MCF 10A (cell line): Measurements from ENCODE around the gene MEIS3. TPM values are rescaled to one million over a fixed set of nuclear protein-coding genes. Genes with fewer than 3 reads are reported as not detected.

Experiments
- BruUV-seq: library from RNA; stranded (reverse); fragments of 400-500 nt; replicated peaks from 2 replicates; lab custom pipeline; 2021; lab: Mats Ljungman, UMichigan
- CTCF ChIA-PET: fragments of 300-600 bp; sonication (Branson Sonifier 250); formaldehyde crosslinking; extraction: SDS; loops from one replicate; lab custom pipeline; 2021; ENCODE audit warnings: antibody characterized with exemption, inconsistent platforms; lab: Yijun Ruan, JAX
- POLR2A ChIA-PET: fragments of 300-600, 350-650 bp; sonication (Branson Sonifier 250); formaldehyde crosslinking; extraction: SDS; loops from one replicate; lab custom pipeline; 2020; ENCODE audit warnings: antibody characterized with exemption, inconsistent platforms; lab: Yijun Ruan, JAX
- DNase-seq: peaks from one replicate; pipeline ENCODE4 v3.0.0-alpha.2; 2018; ENCODE audit not compliant: unreplicated experiment
- H3K27ac Mint-ChIP-seq: one replicate; pipeline ENCODE4 v1.8.0; 2022; ENCODE audit warnings: mild to moderate bottlenecking, low read depth, mixed read lengths; ENCODE audit not compliant: unreplicated experiment
- H3K27me3 Mint-ChIP-seq: one replicate; pipeline ENCODE4 v1.8.0; 2022; ENCODE audit warnings: mixed read lengths; ENCODE audit not compliant: insufficient read depth, unreplicated experiment
- H3K36me3 Mint-ChIP-seq: one replicate; pipeline ENCODE4 v1.8.0; 2022; ENCODE audit warnings: mild to moderate bottlenecking, moderate library complexity, mixed read lengths; ENCODE audit not compliant: insufficient read depth, unreplicated experiment
- H3K4me1 Mint-ChIP-seq: one replicate; pipeline ENCODE4 v1.8.0; 2022; ENCODE audit warnings: mixed read lengths; ENCODE audit not compliant: insufficient read depth, unreplicated experiment
- H3K4me3 Mint-ChIP-seq: one replicate; pipeline ENCODE4 v1.8.0; 2022; ENCODE audit warnings: mild to moderate bottlenecking, moderate library complexity, mixed read lengths; ENCODE audit not compliant: unreplicated experiment
- H3K9me3 Mint-ChIP-seq: one replicate; pipeline ENCODE4 v1.8.0; 2022; ENCODE audit warnings: mixed read lengths; ENCODE audit not compliant: unreplicated experiment
- intact Hi-C: fragments of 100-400 bp; cut with micrococcal nuclease; formaldehyde crosslinking; loops from 2 replicates; pipeline ENCODE4 v1.14.1; 2022
- total RNA-seq: library from RNA; stranded (reverse); gene quantifications from 2 replicates; pipeline ENCODE4 v1.2.3, GENCODE V29; 2022
- TF ChIP-seq, protein P1 (sequence below): fragments of 200-600 bp; IDR thresholded peaks from one replicate; pipeline ENCODE4 v1.8.0; 2022; ENCODE audit warnings: antibody characterized with exemption, mild to moderate bottlenecking; ENCODE audit not compliant: unreplicated experiment

Gene MEIS3
- total RNA-seq, 1 experiment from 2014 or later, result 6.6 TPM

DNA sequence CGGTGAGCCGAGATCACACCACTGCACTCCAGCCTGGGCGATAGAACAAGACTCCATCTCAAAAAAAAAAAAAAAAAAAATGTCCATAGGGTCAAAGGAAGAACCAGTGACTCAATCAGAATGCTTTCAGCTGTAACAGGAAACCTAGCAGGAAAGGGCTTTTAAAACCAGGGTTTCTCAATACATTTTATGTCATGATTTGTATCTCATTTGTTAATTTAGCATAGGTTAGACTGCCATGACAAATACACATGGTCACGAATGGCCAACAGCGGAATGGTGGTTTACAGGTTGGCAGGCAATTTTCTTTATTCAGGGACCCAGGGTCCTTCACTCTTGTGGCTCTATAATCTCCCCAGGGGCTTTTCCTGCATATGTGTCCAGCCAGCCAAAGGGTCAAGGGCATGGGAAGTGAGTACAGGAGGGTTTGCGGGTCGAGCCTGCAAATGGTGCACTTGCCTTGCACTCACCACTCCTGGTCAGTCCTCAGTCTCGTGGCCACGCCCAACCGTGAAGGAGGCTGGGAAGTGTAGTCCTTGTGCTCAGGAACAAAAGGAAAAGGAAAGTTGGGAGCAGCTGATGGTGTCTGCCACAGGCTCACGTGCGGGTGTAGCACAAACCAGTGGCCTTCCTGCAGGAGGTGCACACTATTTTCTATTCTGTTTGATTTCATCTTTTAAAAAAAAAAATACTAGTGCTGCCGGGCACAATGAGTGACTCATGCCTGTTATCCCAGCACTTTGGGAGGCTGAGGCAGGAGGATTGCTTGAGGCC, 55.4 kb downstream of the MEIS3 start:
- peak; percentile 81 for DNase-seq
- H3K4me1 Mint-ChIP-seq, result peaks cover 7% of the 10 kb centered on the region
- intact Hi-C loops, result no loop called here
- no peaks in the 10 kb centered on the region for H3K9me3 Mint-ChIP-seq
- BruUV-seq, result no TSS peak
- TF ChIP-seq, protein P1, sequence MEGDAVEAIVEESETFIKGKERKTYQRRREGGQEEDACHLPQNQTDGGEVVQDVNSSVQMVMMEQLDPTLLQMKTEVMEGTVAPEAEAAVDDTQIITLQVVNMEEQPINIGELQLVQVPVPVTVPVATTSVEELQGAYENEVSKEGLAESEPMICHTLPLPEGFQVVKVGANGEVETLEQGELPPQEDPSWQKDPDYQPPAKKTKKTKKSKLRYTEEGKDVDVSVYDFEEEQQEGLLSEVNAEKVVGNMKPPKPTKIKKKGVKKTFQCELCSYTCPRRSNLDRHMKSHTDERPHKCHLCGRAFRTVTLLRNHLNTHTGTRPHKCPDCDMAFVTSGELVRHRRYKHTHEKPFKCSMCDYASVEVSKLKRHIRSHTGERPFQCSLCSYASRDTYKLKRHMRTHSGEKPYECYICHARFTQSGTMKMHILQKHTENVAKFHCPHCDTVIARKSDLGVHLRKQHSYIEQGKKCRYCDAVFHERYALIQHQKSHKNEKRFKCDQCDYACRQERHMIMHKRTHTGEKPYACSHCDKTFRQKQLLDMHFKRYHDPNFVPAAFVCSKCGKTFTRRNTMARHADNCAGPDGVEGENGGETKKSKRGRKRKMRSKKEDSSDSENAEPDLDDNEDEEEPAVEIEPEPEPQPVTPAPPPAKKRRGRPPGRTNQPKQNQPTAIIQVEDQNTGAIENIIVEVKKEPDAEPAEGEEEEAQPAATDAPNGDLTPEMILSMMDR, result no peak
- peaks cover 94% of the 10 kb centered on the region for H3K36me3 Mint-ChIP-seq
- ChIA-PET POLR2A (no interaction called here), CTCF (interaction anchor here (0.6 to 2.2 kb wide), 3 partner anchors 15 to 347 kb away, joined by 3 to 13 read pairs (median 3); partner anchors contain the start of gene DHX34)
- no peaks in the 10 kb centered on the region for H3K27me3 Mint-ChIP-seq
- no peak overlapping the region for H3K27ac Mint-ChIP-seq
- no peak overlapping the region for H3K4me3 Mint-ChIP-seq

DNA sequence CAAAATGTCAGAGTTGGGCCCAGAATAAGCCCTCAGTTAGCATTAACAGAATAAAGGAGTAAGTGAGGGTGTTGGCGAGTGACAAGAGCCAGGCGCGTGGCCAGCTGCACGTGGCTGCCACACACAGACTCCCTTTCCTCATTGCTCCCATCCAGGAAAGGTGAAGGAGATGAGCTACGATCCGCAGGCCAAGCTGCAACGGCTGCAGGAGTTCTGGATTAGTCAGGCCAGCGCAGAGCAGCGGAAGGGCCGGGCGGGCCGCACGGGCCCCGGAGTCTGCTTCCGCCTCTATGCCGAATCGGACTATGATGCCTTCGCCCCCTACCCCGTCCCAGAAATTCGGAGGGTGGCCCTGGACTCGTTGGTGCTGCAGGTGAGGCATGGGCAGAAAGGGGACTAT, 57.0 kb downstream of the MEIS3 start:
- Mint-ChIP-seq H3K27me3 (no peaks in the 10 kb centered on the region), H3K27ac (no peak overlapping the region), H3K36me3 (peaks cover 97% of the 10 kb centered on the region), H3K4me1 (peaks cover 7% of the 10 kb centered on the region), H3K4me3 (no peak overlapping the region), H3K9me3 (no peaks in the 10 kb centered on the region)
- TF ChIP-seq, protein P1, result no peak
- intact Hi-C loops, result no loop called here
- no peak for DNase-seq
- POLR2A ChIA-PET, result interaction anchor here (0.8 to 1.5 kb wide), 2 partner anchors 12 to 13 kb away, joined by 3 read pairs; partner anchors contain the start of gene DHX34
- CTCF ChIA-PET, result interaction anchor here (0.9 to 2.2 kb wide), 2 partner anchors 13 to 77 kb away, joined by 4 to 13 read pairs; partner anchors contain the start of gene DHX34
- no TSS peak for BruUV-seq

DNA sequence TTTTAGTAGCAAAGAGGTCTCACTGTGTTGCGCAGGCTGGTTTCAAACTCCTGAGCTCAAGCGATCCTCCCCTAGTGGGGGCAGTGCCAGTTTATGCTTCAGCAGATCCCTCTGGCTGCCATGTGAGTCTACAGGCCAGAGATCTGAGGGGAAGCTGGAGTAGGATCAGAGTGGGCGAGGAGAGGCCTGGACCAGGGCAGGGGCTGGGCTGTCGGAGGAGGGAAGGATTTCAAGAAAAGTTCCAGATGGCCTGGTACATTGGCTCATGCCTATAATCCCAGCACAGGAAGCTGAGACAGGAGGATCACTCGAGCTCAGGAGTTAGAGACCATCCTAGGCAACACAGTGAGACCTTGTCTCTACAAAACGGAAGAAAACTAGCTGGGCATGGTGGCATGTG, 60.4 kb downstream of the MEIS3 start:
- no peaks in the 10 kb centered on the region for H3K27me3 Mint-ChIP-seq
- POLR2A ChIA-PET, result interaction anchor here (1.1 kb wide), 1 partner anchor 10 kb away, joined by 5 read pairs; the partner anchor contains the start of gene DHX34
- peaks cover 2% of the 10 kb centered on the region for H3K4me1 Mint-ChIP-seq
- no peak overlapping the region for H3K4me3 Mint-ChIP-seq
- BruUV-seq, result no TSS peak
- no peaks in the 10 kb centered on the region for H3K9me3 Mint-ChIP-seq
- no peak for DNase-seq
- H3K36me3 Mint-ChIP-seq, result peaks cover 97% of the 10 kb centered on the region
- TF ChIP-seq, protein P1, result no peak
- intact Hi-C loops, result no loop called here
- CTCF ChIA-PET, result interaction anchor here (0.7 to 2.0 kb wide), 4 partner anchors 10 to 360 kb away, joined by 3 to 12 read pairs (median 6); partner anchors contain the start of gene DHX34
- no peak overlapping the region for H3K27ac Mint-ChIP-seq
